ENCODE measurements around the gene SGSM2.

Gene SGSM2

DNA sequence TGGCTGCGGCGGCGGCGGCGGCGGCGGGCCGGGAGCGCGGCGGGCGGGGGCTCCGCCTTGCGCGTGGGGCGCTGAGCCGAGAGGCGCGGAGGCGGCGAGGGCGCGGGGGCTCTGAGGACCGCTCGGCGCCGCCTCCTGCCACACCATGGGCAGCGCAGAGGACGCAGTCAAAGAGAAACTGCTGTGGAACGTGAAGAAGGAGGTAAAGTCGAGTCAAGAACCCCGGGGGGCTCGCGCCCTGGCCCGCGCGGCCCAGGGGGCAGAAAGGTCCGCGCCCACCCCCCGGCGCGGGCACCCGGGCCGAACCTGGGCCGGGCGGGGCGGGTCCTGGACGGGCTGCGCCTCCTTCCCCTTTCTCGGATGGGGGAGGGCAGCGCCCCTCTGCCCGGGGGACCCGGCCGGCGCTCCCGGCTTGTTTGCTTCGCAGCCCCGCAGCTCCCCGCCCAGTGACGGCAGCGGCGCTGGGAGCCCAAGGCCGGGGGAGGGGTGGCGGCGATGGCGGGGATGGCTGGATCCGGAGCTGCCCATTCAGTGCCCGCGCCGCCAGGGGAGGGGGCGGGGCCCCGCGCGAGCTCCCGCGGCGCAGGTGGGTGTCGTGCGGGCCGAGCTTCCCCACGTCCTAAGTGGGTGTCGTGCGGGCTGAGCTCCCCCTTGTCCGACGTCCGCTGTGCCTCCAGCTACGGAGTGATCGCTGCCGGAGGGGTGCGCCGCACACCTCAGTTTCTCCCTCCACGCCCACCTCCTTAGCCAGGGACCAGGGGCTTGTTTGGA, 428 bp downstream of the SGSM2 start:
- peak; percentile 45 to 60 for DNase-seq

DNA sequence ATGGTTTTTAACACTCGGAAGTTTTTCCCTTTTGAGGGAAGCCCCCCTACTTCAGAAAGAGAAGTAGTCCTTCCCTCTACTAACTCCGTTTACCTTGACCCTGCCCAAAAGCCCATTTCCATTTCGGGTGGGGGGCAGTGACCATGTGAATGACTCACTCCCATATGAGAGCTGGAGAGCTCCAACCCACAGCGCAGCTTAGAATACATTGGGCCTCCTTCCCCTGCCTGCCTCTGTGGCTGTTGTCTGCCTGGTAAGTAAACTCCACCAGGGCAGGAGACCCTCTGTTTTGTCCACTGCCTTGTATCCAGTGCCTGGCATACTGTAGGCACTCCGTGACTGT, 985 bp downstream of the SGSM2 start:
- peak in 1 of 2 donors; percentile 36 for DNase-seq

DNA sequence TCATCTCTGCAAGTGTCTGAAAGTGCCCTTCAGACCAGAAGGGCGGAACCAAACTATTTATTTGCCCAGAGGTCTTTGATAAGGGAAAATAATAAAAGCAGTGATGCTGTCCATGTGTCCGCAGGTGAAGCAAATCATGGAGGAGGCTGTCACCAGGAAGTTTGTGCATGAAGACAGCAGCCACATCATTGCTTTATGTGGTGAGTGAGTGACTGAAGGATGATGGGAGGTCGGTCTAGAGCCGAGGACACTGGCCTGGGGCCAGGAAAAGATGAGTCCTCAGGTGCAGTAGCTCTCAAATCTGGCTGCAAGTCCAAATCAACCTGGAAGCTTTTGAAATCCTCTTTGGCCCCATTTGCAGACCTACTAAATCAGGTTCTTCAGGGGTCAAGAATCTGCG, 6.1 kb downstream of the SGSM2 start:
- DNase-seq = no peak

DNA sequence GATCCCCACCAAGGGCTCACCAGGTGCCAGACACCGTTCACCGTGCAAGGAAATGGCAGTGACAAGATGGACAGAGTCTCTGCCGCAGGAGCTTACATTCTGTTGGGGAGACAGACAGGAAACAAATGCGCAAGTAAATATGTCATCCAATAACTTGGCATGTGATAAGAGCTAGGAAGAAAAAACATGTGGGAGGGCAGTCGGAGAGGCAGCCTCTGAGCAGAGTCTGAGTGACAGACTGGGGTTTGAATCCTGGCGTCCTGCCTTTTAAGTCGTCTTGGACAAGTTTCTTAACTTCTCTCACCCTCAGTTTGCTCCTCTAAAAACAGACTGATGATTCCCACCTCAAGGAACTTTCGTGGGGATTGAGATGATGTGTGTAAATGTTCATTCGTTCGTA, 7.2 kb downstream of the SGSM2 start:
- no peak for DNase-seq

DNA sequence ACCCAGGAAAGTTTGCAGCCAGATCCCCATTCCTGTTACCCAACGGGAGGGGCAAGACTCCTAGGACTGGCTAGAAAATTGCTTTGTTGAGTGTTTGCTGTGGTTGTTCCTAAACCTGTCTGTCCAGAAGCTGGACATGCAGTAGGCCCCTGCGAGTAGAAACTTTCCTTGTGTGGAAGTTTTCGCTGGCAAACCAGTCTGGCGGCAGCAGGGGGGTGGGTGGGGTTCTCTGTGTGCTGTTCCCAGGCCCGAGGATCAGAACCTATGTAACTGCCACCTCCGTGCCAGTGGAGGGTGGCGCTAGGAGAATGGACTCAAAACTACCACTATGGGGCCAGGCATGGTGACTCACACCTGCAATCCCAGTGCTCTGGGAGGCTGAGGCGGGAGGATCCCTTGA, 9.2 kb downstream of the SGSM2 start:
- no peak for DNase-seq

DNA sequence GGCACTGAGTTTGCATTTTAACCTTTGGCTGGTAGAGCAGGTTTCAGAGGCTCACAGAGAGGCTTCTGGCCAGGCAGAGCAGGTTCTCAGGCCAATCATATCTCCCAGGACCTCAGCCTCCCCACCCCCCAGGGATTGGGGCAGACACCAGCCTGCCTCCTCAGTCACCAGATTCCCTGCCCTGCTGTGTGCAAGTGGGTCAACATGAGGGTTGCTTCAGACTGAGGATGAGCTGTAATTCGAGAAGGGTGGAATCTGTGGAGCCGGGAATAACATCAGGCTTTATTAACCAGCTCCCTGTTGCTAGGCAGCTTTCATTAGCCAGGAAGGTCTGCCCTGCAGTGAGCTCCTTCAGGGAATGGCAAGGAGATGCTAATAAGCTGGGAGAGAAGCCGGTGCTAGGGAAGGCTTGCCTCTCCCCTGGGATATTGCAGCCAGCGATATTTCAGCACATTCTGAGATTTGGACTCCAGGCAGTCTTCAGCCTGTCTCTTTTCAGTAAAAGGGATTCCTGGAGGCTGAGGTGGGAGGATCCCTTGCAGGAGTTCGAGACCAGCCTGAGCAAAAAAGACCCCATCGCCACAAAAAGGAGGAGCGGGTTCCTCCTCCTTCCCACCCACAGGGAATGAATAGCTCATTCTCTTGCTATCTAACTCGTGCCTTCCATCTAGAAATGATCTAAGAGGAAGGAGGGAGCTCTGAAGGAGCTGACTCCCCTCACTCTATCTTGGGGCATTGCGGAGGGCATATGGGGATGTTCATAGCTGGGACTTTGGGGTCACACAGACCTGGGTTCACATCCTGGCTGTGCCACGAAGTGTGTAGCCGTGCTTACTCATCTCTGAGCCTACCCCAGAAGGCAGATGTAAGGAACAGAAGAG, 10.7 kb downstream of the SGSM2 start:
- no peak for DNase-seq

DNA sequence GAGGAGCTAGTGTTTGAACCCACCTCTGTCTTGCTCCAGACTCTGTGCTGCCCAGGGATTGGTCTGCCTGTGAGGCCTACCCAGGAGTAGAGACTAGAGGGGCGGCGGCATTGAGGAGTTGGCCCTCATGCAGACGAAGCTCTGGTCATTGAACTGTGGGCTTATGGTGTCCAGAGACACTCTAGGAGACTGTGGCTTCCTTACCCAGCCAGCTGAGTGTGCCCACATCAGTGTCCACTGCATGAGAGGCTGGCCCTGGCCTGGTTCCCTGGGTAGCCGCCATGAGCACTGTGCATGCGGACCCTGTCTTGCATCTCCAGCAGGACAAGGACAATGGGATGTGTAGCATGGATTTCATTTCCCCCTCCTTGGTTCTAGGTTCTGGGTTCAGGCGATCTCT, 14.0 kb downstream of the SGSM2 start:
- no peak for DNase-seq

DNA sequence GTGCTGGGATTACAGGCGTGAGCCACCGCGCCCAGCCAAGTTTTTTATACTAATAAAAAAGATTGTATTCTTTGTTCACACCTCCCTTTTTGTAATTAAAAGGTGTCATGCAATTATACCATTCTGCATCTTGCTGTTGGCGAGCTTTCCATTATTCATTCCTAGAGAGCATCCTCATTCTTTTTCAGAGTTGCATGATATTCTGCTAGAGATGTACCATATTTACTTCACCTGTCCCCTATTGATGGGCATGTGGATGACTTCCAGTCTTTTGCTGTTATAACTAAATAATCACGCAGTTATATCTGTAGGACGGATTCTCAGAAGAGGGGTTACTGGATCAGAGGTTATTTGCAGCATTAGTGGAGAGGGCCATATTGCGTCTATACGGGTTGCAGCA, 17.0 kb downstream of the SGSM2 start:
- no peak for DNase-seq

DNA sequence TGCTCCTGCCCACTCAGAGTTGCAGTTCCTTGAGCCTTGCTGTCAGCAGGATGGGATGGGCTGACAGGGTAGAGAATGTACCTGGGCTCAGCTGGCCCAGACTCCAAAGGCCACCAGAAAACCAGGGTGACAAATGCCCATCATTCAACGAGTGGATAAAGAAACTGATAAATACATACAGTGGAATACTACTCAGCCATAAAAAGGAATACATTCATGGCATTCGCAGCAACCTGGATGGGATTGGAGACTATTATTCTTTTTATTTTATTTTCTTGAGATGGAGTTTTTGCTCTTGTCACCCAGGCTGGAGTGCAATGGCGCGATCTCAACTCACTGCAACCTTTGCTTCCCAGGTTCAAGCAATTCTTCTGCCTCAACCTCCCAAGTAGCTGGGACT, 19.9 kb downstream of the SGSM2 start:
- DNase-seq = no peak

DNA sequence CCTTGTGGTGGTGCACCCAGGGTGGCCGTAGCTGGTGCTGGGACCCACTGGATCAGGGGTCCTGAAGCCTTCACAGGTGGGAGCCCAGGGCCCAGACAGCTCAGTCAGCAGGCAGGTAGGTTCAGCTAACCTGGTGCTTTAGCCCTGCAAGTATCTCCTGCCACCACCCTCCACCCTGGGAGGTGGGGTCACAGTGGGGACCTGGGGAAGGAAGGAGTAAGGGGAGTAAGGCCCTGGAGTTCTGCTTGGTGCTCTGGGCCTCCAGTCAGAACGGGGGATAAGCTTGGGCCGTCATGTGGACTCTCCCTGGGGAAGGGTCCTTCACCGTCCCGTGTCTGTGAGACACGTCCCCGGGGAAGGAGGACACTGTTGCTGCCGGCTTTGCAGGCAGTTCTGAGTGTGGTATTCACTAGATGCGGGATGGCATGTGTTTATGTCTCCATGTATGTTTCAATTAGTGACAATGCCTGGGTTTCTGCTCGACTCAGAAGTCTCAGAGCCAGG, 20.7 kb downstream of the SGSM2 start:
- no peak for DNase-seq

DNA sequence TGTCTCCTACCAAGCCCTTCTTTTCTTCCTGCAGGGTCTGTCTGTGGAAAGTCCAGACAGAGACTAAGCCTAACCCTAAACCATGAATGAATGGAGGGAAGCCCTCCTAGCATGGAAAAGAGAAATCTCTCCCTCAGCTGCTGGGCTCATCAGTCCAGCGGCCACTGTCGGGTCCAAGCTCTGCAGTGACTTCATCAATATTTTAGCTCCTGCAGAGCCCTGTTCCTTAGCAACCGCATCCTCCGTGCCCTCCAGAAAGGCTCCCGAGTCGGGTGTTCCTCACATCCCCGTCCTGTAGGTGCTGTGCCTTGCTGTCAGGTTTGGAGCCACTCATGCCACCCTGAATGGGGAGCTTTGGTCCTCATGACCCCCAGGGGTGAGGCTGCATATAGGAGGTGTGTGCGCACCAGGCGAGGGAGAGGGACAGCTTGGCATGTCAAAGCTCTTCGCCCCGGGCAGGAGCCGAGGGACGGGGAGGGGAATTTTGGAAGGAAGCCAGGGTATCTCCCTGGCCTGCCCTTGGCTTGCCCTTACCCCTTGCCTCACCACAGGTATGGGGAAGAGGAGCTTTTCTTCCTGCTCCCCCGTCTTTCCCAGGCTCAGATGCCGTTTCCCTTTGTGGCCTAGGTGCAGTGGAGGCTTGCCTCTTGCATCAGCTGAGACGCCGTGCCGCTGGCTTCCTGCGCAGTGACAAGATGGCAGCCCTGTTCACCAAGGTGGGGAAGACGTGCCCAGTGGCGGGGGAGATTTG, 23.9 kb downstream of the SGSM2 start:
- no peak for DNase-seq

DNA sequence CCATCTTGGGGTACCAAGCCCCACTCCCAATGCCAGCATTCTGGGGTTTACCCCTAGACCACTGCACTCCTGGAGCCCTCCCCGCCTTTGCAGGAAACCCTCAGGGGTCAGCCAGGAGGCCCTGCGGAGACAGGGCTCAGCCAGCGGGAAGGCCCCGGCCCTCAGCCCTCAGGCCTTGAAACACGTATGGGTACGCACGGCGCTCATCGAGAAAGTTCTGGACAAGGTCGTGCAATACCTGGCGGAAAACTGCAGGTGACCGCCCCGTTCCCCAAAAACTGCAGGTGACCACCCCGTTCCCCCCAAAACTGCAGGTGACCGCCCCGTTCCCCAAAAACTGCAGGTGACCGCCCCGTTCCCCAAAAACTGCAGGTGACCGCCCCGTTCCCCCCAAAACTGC, 24.7 kb downstream of the SGSM2 start:
- DNase-seq = no peak

DNA sequence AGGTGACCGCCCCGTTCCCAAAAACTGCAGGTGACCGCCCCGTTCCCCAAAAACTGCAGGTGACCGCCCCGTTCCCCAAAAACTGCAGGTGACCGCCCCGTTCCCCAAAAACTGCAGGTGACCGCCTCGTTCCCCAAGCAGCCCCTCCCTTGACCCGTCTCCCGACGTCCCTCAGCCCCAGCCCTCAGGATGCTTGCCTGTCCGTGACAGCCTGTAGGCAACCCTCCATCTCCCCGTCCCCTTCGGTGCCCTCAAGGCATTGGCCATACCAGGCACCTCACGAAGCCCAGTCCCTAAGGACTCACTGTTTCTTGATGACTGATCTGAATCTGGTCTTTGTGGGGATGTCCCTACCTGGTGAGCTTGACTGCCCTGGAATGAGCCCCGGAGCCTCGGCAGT, 25.1 kb downstream of the SGSM2 start:
- no peak for DNase-seq

DNA sequence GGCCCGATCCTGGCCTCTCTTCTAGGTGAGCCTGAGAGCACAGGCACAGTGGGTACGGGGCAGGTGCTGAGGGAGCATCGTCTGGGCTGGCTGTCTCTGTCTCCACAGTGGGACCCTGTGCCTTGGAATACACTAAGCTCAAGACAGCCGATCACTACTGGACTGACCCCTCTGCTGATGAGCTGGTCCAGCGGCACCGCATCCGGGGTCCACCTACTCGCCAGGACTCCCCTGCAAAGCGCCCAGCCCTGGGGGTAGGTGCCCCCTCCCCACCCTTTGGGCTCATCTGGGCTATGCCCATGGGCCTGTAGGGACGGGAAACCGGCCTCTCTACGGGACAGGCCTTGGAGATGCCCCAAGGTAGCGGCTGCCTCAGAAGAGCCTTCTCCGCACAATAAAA, 25.6 kb downstream of the SGSM2 start:
- DNase-seq = no peak

DNA sequence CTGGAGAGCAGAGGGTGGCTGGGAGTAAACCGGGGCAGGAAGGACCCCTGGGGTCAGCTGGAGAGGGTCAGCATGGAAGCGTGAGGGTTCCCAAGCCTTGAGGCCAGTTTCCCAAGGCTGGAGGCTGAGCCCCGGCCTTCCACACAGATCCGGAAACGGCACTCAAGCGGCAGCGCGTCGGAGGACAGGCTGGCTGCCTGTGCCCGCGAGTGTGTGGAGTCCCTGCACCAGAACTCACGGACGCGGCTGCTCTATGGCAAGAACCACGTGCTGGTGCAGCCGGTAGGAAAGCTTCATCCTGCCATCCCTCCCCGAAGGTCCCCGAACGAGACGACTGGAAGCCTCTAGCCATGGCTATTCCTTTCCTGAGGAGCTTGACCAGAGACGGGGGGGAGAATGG, 26.0 kb downstream of the SGSM2 start:
- no peak for DNase-seq

DNA sequence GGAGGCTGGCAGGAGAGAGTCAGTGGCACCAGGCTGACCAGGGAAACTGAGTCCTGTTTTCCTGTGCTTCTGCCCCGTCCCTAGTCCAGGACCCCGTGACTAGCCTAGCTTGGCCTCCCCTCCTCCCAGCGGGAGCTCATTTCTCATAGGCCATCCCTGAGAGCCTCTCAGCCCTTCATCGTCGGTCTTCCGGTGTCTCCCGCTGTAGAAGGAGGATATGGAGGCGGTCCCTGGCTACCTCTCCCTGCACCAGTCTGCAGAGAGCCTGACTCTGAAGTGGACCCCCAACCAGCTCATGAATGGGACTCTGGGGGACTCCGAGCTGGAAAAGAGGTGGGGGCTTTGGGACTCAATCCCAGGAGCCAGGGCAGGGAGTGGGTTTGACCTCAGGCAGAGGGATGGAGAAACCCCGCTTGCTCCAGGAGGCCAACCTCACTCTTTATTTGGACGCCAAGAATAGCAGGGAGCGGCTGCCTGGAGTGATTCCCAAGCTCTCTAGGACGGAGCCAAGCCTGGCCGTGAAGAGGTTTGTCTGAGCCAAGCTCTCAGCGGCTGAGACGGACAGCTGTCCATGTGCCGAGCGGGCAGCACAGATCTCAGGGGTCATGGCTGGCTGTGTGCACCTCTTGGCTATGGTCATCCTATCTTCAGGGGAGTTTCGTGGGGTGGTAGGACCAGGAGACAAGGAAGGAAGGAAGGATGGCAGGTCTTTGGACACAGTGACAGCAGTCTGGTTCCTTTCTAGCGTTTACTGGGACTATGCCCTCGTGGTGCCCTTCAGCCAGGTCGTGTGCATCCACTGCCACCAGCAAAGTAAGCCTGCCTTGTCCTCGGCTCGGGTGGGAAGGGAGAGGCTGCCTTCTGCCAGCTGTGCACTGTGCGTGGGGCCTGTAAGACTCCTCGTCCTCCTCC, 26.8 kb downstream of the SGSM2 start:
- no peak for DNase-seq

DNA sequence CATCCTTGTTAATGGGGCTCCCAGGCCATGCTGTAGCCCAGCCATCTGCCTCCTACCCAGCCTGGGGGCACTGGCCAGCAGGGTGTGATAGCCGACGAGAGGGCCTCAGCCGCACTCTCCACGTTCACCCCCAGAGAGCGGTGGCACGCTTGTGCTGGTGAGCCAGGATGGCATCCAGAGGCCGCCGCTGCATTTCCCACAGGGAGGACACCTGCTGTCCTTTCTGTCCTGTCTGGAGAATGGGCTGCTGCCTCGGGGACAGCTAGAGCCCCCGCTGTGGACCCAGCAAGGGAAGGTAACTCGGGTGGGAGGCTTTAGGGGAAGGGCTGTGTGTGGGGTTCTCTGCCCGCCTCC, 27.4 kb downstream of the SGSM2 start:
- no peak for DNase-seq

DNA sequence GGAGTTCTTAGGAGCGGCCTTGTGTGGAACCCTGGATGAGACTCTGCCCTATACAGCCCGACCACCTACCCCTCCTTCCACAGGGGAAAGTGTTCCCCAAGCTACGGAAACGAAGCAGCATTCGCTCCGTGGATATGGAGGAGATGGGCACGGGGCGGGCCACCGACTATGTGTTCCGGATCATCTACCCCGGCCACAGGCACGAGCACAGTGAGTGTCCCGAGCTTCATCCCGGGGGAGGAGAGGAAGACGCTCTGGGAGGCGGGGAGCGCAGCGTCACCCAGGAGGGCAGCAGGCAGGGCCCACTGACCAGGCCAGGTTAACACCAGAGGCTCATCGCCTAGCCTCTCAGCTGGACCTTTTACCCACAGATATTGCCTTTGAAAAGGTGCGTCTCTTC, 27.8 kb downstream of the SGSM2 start:
- no peak for DNase-seq

DNA sequence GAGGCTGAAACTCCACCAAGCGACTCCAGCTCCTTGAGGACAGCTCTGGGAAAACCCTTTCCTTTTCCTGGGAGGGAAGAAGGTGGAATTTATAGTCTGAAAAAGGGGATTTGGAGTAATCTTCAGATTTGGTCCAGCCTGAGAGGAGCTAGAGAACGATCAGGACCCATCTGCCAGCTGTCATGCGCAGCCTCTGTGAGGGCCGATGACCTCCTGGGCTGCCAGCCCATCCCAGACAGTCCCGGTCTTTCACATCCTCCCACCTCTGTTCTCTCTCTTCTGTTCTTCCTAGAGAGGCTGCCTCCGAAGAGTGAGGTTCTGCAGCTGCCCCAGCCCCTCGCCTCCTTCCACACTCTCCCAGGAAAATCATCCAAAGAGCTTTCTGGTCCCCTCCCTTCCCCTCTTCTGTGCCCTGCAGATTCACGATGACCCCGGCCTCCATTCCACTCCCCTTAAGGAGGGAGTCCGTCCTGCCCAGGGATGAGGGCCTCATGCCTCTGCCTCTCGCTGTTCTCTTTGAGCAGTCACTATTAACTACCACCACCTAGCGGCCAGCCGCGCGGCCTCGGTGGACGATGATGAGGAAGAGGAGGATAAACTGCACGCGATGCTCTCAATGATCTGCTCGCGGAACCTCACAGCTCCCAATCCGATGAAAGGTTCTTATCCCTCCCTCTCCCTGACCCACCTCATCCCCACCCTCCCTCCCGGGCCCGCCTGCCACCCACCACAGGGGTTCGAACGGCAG, 29.6 kb downstream of the SGSM2 start:
- DNase-seq = no peak

DNA sequence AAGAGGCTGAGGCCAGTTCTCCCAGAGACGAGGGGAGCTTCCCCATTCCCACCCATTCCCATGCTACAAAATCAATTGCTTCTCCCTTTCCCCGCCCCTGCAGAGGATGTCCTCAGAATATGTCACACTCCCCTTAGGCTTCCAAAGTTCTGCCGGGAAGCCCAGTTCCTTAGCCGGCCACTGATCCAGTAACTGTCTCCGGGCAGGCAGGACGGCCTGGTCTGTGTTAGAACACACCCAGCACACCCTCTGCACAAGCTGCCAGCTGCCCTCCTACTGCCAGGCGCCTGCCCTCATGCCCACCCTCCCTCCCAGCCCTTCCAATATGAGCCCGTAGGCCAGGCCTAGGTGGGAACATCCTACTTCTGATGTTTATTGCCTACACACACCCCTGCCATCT, 31.1 kb downstream of the SGSM2 start:
- no peak for DNase-seq

DNA sequence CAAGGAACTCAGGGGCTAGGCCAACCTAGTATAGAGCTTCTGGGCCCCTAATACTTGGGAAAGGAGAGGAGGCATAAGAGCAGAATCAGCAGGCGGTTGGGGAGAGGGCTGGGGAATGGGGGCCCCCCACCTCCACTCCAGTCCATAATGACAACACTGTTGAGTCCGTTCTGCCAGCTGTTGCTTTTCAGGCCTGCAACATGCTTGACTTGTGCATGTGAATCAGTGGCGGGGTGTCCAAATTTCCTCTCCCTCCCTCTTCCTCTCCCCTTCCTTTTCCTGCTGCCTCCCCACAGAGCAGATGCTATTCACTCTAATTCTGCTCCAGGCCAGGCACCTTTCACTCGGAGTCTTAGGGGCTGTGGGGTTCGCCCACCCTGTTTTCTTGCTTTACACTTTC, 31.7 kb downstream of the SGSM2 start:
- DNase-seq = no peak

All from inflammatory macrophage (primary cell).